HepG2 (cell line): Measurements from ENCODE around the gene TUBB4B. TPM values are rescaled to one million over a fixed set of nuclear protein-coding genes. Genes with fewer than 3 reads are reported as not detected.

Experiments
- ATAC-seq: fragments of 200-7000 bp; cut with Tn5 transposase; 3 replicates; pipeline ENCODE4 v1.9.1; 2020; ENCODE audit warnings: mild to moderate bottlenecking, moderate library complexity
- BruUV-seq: library from RNA; stranded (reverse); fragments of 400-500 nt; replicated peaks from 2 replicates; lab custom pipeline; 2021; lab: Mats Ljungman, UMichigan
- CTCF ChIA-PET: fragments of 300-600 bp; formaldehyde crosslinking; extraction: SDS; loops from one replicate; lab custom pipeline; 2021; ENCODE audit warnings: low total read pairs, inconsistent platforms, low intra/inter-chr PET ratio; lab: Yijun Ruan, JAX
- POLR2A ChIA-PET: fragments of 350-600 bp; sonication (Branson Sonifier 250); formaldehyde crosslinking; loops from one replicate; lab custom pipeline; 2020; ENCODE audit warnings: antibody characterized with exemption, inconsistent platforms; lab: Yijun Ruan, JAX
- DNase-seq: peaks from one replicate; pipeline ENCODE4 v3.0.0-alpha.2; 2015; ENCODE audit warnings: low spot score
- FAIRE-seq: peaks from 3 replicates; lab custom pipeline; 2011; peaks lifted over from hg19 to GRCh38; lab: Jason Lieb, UNC
- H2AFZ ChIP-seq: one replicate; pipeline ENCODE4 v1.6.1; 2011; ENCODE audit warnings: low read length, inconsistent platforms
- H3K27ac ChIP-seq: fragments of 300-600 bp; 3 replicates; pipeline ENCODE4 v1.8.0; 2011; ENCODE audit warnings: mixed run types, mild to moderate bottlenecking, mixed read lengths, low read length, inconsistent platforms; ENCODE audit not compliant: insufficient read depth; ENCODE audit errors: extremely low read length
- H3K27me3 ChIP-seq, 2 experiments: fragments of 200-600 bp in 1 of 2; 2 replicates in 1 of 2; 3 replicates in 1 of 2; pipeline versions ENCODE4 v1.6.0 to v1.8.0; 2011; ENCODE audit warnings: low read length in 2 of 2, mild to moderate bottlenecking in 2 of 2, moderate library complexity in 2 of 2, inconsistent platforms in 1 of 2; ENCODE audit not compliant: insufficient read depth in 2 of 2, control insufficient read depth in 1 of 2
- H3K36me3 ChIP-seq, 2 experiments: fragments of 200-600 bp in 1 of 2; replicated peaks in 1 of 2; 2 replicates in 1 of 2; 3 replicates in 1 of 2; pipeline versions ENCODE4 v1.5.1 to v1.8.0; 2011; ENCODE audit warnings: low read length in 2 of 2, inconsistent platforms in 1 of 2; ENCODE audit not compliant: insufficient read depth in 2 of 2, control insufficient read depth in 1 of 2
- H3K4me1 ChIP-seq: 2 replicates; pipeline ENCODE4 v1.5.1; 2012; ENCODE audit warnings: low read length, inconsistent platforms; ENCODE audit not compliant: insufficient read depth
- H3K4me2 ChIP-seq: 2 replicates; pipeline ENCODE4 v1.6.0; 2011; ENCODE audit warnings: low read depth, low read length, inconsistent platforms
- H3K4me3 ChIP-seq, 3 experiments: fragments of 200-600 bp in 1 of 3; sonication (generic), shearing (Covaris generic) in 1 of 3; replicated peaks in 1 of 3; 2 replicates each; pipeline ENCODE4 v1.5.1; 2011 to 2016; ENCODE audit warnings: low read length in 3 of 3, inconsistent platforms in 2 of 3, low read depth in 2 of 3, mild to moderate bottlenecking in 2 of 3, control low read depth in 1 of 3, mixed read lengths in 1 of 3; ENCODE audit not compliant: insufficient read depth in 1 of 3
- H3K79me2 ChIP-seq: one replicate; pipeline ENCODE4 v1.6.1; 2011; ENCODE audit warnings: low read length, inconsistent platforms; ENCODE audit not compliant: insufficient read depth
- H3K9ac ChIP-seq: 2 replicates; pipeline ENCODE4 v1.6.0; 2011; ENCODE audit warnings: mild to moderate bottlenecking, low read depth, low read length, inconsistent platforms; ENCODE audit not compliant: insufficient read depth
- H3K9me3 ChIP-seq: 2 replicates; pipeline ENCODE4 v1.5.1; 2012; ENCODE audit warnings: mild to moderate bottlenecking, low read length
- H4K20me1 ChIP-seq: 2 replicates; pipeline ENCODE4 v1.6.0; 2011; ENCODE audit warnings: inconsistent platforms, mild to moderate bottlenecking, low read length, moderate library complexity; ENCODE audit not compliant: insufficient read depth
- AGO2 ChIP-seq: fragments of 200-400 bp; formaldehyde crosslinking; optimal IDR thresholded peaks from 2 replicates; pipeline ENCODE3; 2017; ENCODE audit warnings: mild to moderate bottlenecking, low read depth, low read length, moderate library complexity
- RBFOX2 ChIP-seq: fragments of 200-400 bp; formaldehyde crosslinking; IDR thresholded peaks from 2 replicates; pipeline ENCODE4 v1.6.1; 2017; ENCODE audit warnings: low read depth, mild to moderate bottlenecking, low read length
- ZNF570 ChIP-seq: sonication (generic); formaldehyde crosslinking; IDR thresholded peaks from 2 replicates; pipeline ENCODE4 v1.4.0; 2020; ENCODE audit warnings: mild to moderate bottlenecking, missing genetic modification reagents, borderline replicate concordance
- ZNF607 ChIP-seq: sonication (generic); formaldehyde crosslinking; IDR thresholded peaks from 2 replicates; pipeline ENCODE4 v1.5.1; 2020; ENCODE audit warnings: missing genetic modification reagents, mild to moderate bottlenecking, borderline replicate concordance
- WGBS: methylation state at CpG from one replicate; pipeline ENCODE4 v1.1.6; 2017; ENCODE audit warnings: low lambda C conversion rate; 5-methylcytosine and 5-hydroxymethylcytosine counted together
- in situ Hi-C: cut with HindIII; loops from 2 replicates; pipeline ENCODE4 v1.10.0; 2017; ENCODE audit warnings: low pct_unique_long_range_greater_than_20kb; ENCODE audit not compliant: extremely low pct_ligation_motif_present
- intact Hi-C: fragments of 100-400 bp; cut with micrococcal nuclease; formaldehyde crosslinking; loops from one replicate; pipeline ENCODE4 v1.10.0; 2022; ENCODE audit not compliant: unreplicated experiment
- polyA plus RNA-seq, 8 experiments: library from polyadenylated mRNA; depleted of rRNA in 3 of 8; stranded (reverse) in 7 of 8; unstranded in 1 of 8; fragments of >200 nt; fragmentation: Illumina TruSeq in 4 of 8; extraction: Trizol in 4 of 8; gene quantifications; 2 replicates each; pipeline versions ENCODE4 v1.2.1 to v1.2.3, GENCODE V29; 2011 to 2016; ENCODE audit warnings: low read depth in 4 of 8, missing spikeins in 1 of 8, mixed read lengths in 1 of 8; ENCODE audit not compliant: insufficient read depth in 1 of 8
- total RNA-seq, 5 experiments: library from RNA; depleted of rRNA; stranded (reverse); fragments of >200 nt; fragmentation: Illumina TruSeq; extraction: Trizol; gene quantifications; 2 replicates each; pipeline ENCODE4 v1.2.3, GENCODE V29; 2016; ENCODE audit warnings: low read depth in 1 of 5

The TUBB4B gene
- total and polyA plus RNA-seq, 2 of the 13 experiments (the other 11 are each of a cell fraction or from before 2014, with no cell fraction given) = 182 to 412 TPM

GRCh38 chr9:137265496-137266161 lies 24.5 kb downstream of the TUBB4B start:
- WGBS = 96% methylated on average over 17 of the region's 29 CpGs
- no peak overlapping the region for H3K4me3 ChIP-seq
- ChIA-PET POLR2A (no interaction called here), CTCF (no interaction called here)
- TF ChIP-seq RBFOX2 (peak; percentile 68), AGO2 (peak; percentile 65), ZNF607 (CRISPR knock-in tag) (no peak)
- no peak for FAIRE-seq
- in situ Hi-C loops (no loop called here), intact Hi-C loops (no loop called here)
- no peaks in the 10 kb centered on the region; the same call in 1 of the 2 replicates for H4K20me1 ChIP-seq
- peaks cover 19% of the 10 kb centered on the region for H3K4me1 ChIP-seq
- H3K4me2 ChIP-seq = no peak overlapping the region
- H3K79me2 ChIP-seq = no peaks in the 10 kb centered on the region
- no peak overlapping the region for H3K27ac ChIP-seq
- no peak overlapping the region for H2AFZ ChIP-seq
- DNase-seq = no peak
- no TSS peak for BruUV-seq
- no peak; the same call in 2 of the 3 replicates for ATAC-seq
- no peaks in the 10 kb centered on the region for H3K9me3 ChIP-seq
- H3K36me3 ChIP-seq = peaks cover 13 to 23% of the 10 kb centered on the region in 2 experiments; a peak in 4 of 5 replicates
- H3K9ac ChIP-seq = no peak overlapping the region
- H3K27me3 ChIP-seq = no peaks in the 10 kb centered on the region

GRCh38 chr9:137266162-137266527 lies 25.1 kb downstream of the TUBB4B start:
- Histone ChIP-seq H3K27me3 (no peaks in the 10 kb centered on the region), H3K9me3 (no peaks in the 10 kb centered on the region), H3K9ac (no peak overlapping the region), H3K4me1 (peaks cover 19% of the 10 kb centered on the region), H3K27ac (no peak overlapping the region), H3K79me2 (no peaks in the 10 kb centered on the region), H2AFZ (no peak overlapping the region), H3K36me3 (peaks cover 13 to 27% of the 10 kb centered on the region in 2 experiments; a peak in 4 of 5 replicates), H3K4me3 (no peak overlapping the region)
- intact Hi-C loops = no loop called here
- DNase-seq = no peak
- no TSS peak for BruUV-seq
- in situ Hi-C loops = no loop called here
- POLR2A ChIA-PET = no interaction called here
- TF ChIP-seq ZNF570 (CRISPR knock-in tag) (no peak), RBFOX2 (0 out of 2 replicates have a peak, but pooled peaks have one; percentile 27)
- TF ChIP-seq, all 625 proteins: peak for 1
- FAIRE-seq = no peak
- H4K20me1 ChIP-seq = no peaks in the 10 kb centered on the region; the same call in 1 of the 2 replicates
- H3K4me2 ChIP-seq = no peak overlapping the region
- no peak; the same call in 2 of the 3 replicates for ATAC-seq
- CTCF ChIA-PET = no interaction called here
- 100% methylated on average over 6 of the region's 15 CpGs for WGBS
